AG08396 (cell line): Measurements from ENCODE around the gene PLA2G6.
"Not testable (repeated sequence)": the region's sequence is repeated elsewhere in the genome, so short reads cannot be mapped to it uniquely, and the experiment has no call there.

Experiments
- DNase-seq: peaks from one replicate; pipeline ENCODE4 v3.0.0; 2012; ENCODE audit warnings: low spot score, mixed read lengths

PLA2G6 gene

DNA sequence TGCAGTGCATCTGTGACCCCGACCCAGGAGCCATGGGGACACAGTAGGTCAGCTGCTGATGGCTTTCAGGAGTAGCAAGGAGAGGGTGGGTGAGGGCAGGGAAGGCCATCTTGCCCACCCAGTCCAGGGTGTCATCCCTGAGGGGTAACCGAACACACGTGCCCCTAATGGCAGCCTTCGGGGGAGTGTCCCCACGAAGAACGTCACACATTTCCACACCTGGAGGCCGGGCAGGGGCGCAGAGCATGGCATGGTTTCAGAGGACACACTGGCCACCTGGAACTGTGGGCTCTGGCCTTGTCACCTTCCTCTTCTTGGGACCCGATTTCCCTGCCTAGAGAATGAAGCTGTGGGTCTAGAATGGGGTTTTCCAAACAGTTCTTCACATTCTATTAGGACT is 51.8 kb downstream of the PLA2G6 start:
- no peak for DNase-seq

DNA sequence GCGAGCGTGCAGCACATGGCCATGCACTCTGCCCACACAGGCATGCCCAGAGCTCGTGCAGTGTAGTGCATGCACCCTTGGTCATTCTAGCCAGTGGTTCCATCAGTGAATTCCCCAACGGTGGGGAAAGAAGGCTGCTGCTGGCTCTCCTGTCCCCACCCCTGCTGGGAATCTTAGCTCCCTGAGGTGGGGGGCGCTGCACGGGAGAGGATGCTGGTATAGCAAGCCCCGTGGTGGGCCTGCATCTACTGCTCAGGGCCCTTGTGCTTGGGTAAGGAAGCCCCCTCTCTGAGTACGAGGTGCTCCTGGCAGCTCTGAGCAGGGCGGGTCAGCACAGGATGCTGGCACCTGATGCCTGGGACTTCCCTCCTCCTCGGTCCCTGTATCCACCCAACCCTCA is 52.6 kb downstream of the PLA2G6 start:
- no peak for DNase-seq

DNA sequence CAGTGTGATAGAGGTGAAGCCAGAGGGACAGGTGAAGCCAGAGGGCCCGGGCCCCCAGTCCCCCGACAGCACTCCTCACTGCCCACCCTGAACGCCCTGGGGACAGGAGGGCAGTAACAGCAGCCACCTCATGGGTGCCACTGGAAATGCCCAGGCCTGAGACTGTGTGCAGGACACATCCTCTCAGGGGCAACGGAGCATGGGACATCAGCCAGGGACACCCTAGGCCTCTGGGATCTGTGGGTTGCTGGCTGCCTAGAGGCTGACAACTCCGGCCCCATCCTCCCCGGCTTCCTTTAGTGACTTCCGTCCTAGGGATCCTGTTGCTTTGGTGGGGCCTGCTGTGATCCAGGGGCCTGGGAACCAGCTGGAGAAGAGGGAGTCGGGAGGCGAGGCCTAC is 53.8 kb downstream of the PLA2G6 start:
- DNase-seq: no peak

DNA sequence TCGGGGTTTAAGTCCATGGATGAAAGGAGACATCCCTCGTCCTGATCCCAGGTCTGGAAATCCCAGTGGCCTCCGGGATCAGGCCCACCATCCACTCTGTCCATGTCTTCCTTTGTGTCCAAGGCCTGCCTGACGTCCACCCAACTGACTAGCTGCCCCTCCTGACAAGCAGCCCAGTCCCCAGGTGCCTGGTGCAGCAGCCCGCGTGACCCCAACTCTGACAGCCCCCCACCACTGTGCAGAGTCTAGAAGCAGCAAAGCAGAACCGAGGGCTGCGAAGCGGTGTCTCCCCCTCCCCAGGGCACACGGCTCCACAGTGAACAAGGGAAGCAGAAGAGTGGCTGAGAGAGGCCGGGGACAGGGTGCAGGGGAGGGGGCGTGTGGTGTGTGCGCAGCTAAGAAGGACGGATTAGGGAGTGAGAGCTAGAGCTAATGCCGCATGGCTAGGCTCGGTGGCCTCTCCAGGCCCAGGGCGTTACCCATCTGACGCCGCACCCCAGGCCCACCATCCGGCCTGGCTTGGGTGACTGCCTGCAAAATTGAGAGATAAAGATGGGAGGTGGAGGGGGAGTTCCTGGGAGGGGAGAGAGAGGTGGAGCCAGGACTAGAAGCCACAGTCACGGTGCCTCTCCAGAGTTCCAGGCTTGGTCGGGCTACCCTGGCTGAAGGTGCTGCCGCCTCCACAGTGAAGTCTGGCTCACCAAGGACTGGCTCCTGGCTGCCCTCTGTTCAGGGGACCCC is 54.5 kb downstream of the PLA2G6 start:
- no peak for DNase-seq

DNA sequence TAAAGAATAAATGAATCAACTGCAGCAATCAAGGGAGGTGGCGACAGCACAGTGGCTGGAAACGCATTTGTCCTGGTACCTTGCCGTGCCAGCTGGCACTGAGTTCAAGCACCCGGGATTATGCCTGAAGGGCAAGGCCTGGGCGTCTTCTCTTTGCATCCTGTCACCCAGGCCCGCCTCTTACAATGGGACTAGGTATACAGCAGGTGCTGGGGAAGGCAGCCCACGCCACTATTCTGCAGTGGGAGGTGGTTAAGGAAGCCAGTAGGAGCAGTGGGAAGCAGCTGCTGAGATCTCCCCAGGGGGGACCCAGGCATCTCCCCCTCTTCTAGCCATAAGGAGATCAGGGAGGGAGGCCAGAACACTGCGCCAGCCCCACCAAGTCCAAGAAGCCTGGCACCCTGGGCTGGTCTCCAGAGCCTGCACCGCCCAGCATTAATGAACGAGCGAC is 55.9 kb downstream of the PLA2G6 start:
- no peak for DNase-seq

DNA sequence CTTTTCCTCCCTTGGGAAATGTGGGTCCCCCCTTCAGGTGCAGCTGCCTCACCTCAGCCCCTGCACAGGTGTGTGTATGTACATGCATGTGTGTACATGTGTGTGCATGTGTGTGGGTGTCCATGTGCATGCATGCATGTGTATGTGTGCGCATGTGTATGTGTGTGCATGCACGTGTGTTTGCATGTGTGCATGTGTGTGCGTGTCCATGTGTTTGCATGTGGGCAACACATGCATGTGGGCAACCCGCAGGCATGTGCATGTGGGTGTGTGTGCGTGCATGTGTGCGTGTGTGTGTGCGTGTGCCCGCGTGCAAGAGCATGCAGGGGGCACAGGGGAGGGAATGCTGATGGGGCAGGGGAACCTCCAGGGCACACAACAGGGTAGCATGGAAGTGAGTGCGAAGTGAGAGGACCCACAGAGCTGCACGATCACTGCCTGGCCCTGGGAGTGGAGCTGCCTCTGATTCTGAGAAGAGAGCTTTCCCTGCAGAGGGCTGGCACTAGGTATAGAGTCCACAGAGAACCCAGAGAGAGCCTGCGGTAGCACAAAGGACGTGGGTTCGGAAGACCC is 56.5 kb downstream of the PLA2G6 start:
- DNase-seq: no peak

DNA sequence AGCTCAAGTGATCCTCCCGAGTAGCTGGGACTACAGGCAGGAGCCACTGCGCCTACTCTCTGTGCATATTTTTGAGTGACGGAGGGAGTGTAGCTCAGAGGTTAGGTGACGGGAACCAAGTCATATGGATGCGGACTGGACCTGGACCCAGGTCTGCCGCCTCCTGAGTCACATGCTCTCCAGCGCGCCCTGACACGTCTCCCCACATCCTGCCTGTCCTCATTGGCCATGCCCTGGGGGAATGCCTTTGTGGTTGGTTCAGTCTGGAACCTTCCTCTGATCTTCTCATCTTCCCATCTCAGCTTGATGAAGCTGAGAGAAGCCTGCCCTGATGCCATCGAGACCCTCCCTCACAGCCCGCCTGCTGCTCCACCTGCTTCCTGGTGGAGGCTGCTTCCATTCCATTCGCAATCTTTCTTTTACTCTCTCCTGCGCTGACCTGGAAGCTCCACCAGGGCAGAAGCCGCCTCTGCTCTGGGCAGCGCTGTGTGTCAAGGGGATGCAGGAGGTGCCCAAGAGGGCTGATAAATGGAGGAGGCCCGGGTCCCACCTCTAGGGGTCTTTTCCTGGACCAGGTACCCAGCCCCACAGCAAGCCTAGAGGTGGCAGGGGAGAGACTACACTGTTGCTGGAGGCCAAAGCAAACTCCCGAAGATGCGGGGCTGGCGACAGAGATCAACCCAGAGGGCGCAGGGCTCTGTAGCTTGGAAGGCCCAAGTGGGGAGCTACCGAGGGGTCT is 57.2 kb downstream of the PLA2G6 start:
- DNase-seq: no peak

DNA sequence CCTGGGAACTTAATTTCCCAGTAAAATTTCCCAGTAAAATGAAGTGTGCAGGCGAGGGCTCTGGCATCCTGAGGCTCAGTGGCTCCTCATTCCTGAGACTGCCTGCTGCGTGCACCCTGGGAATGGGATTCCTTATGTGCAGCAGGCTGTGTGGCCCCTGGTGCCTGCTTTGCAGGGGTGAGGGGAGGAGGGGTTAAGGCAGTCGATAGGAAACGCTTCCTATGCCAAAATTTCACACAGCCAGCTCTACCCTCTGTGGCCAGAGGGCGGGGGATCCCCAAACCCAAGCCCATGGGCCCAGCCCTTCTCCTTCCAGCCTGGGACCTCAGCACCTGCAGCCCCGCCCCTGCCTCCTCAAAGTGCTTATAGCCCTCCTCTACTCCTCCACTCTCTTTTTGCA is 59.0 kb downstream of the PLA2G6 start:
- DNase-seq: no peak

DNA sequence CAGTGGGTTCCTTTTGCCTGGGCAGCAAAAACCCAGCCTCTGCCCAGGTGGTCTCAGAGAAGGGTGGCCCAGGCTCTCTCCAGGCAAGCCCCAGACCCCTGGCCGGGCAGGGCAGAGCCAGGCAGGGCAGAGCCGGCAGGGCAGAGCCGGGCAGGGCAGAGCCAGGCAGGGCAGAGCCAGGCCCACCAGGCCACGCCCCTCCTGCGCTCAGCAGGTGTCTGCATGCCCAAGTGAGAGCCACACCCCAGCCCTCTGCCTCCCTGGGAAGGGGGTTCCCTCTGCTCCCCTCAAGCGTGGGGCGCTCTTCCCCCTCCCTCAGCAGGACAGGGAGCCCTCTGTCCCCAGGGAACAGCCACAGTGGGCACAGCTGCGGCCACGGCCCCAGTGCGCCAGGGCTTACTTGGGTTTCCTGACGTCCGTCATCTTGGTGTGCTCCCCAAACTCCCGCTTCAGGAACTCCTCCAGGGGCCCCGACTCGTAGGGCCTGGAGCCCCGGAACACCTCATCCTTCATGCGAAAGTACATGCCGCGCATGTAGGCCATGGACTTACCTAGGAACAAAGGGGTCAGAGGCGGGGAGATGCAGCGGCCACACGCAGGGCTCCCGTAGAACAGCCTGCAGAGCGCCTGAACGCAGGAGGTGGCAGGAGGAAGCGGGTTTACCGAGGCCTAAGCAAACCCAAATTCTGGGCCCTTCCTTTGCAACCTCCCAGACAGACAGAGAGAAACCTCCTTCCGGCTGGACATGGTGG is 61.1 kb downstream of the PLA2G6 start:
- DNase-seq: no peak

DNA sequence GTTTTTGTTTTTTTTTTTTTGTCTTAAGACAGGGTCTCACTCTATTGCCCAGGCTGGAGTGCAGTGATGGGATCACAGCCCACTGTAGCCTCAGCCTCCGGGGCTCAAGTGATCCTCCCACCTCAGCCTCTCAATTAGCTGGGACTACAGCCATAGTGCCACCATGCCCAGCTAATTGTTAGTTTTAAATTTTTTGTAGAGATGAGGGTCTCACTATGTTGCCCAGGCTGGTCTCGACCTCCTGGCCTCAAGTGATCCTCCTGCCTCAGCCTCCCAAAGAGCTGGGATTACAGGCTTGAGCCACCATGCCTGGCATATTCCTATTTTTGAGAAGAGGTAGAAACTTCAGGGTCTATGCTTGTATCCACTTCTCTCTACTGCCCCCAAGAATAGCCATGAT is 62.9 kb downstream of the PLA2G6 start:
- not testable (repeated sequence) for DNase-seq

DNA sequence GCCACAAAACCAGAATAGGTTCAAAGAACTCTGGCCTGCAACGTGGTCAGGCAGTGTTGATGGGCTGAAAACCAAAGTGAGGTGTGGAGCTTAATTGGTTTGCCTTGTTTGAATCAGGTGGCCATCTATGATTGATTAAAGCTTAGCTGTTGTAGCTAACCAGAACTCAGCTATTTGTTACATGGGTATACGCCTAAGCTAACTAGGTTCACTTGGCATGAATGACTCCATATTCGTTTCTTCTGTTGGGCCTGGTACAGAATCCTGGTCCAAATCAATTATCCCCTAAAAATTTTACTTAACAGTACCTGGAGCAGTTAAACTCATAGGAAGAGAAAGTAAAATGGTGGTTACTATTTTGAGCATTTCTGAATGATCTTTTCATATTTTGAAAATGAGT is 63.4 kb downstream of the PLA2G6 start:
- no peak for DNase-seq

DNA sequence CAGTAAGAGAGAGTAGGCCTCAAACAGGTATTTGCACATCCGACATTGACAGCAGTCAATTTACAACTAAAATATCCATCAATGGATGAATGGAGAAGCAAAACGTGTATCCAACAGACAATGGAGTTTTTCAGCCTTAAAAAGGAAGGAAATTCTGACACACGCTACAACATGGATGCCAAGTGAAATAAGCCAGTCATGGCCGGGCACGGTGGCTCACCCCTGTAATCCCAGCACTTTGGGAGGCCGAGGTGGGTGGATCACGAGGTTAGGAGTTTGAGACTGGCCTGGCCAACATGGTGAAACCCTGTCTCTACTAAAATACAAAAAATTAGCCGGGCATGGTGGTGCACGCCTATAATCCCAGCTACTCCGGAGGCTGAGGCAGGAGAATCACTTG is 64.1 kb downstream of the PLA2G6 start:
- DNase-seq: not testable (repeated sequence)

DNA sequence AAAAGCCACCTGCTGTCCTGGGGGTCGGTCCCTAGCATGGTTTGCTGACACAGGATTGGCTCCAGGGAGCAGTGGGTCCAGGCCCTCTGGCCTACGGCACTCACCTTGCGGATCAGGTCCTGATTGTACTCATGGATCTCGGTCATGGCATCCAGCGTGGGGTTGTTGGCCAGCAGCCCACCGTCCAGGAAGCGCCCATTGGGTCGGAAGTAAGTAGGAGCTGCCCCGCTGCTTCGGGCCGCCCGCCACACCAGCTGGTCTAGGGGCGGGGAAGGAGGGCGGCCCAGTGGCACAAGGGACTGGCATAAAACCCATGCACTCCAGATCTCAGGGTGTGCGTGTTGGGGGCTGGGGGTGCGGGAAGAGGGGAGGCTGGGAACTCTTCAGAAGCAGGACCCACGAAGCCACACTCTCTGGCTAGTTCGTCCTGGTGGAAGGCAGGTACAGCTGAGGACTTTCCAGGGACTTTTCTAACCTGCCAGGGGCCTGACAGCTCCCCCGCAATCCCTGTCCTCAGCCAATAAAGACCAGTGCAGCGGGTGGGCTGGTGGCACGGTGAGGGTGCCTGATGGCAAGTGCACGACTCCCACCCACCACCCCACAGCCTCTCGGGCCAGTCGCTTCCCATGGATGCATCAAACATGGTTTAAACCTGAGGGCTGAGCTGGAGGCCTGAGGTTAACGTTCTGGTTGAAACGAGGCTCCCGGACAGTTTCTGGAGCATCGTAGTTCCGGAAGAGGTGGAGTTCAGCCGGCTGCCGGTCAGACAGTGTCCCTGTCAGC is 66.0 kb downstream of the PLA2G6 start:
- DNase-seq: no peak

DNA sequence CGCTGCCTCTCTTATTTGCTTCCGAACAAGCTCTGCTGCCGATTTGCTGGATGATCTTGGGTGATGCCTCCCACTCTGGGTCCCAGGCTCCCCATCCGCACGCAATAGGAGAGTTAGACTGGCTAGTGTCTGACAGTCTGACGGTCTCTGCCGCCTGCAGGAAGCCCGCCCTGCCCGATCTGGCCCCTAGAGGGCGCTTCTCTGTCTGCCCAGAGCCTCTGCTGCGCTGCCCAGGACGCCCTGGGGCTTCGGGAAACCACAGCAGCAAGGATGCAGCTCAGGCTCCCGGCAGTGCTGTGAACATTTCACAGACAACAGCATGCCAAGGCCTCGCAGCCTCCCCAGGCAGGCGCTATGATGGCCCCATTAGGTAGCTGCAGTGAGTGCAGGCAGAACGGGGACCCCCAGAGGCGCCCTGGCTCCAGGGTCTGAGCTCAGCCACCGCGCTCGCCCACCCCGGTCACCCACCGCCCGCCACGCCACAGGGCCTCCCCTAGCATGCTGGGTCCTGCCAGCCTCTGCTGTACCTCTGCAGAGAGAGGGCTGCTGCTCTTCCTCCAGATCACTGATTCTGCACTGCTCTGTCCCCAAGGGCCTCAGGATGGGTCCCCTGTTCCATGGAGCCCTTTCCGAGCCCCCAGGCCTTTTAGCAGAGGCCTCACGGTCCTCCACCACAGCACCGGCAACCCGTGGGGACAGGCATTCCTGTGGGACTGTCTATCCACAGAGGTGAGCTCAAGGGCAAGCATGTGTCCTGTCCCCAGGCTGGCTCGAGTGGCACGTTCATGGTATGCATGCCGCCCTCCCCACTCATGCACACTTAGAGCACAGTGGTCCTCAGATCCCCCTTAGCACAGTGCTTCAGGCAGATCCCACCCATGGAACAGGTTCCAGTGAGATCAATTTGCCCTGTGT is 66.9 kb downstream of the PLA2G6 start:
- peak; percentile 97 for DNase-seq

DNA sequence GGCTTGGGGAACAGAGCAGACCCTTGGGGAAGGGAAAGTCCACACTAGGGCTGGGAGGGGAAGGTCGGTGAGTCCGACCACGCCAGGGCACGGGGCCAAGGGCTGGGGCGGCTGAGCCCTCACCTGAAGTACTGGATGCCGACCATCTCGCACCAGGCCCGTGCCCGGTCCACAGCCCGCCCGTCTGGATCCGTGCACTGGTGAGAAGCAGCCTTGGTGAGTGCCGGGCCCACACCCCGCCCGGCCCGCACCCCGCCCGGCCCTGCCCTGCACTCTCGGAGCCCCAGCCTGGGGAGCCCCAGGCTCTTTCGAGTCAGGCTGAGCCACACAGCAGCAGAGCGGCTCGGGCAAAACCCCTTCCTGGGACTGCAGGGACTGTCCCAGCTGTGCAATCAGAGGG is 69.2 kb downstream of the PLA2G6 start:
- DNase-seq: no peak

DNA sequence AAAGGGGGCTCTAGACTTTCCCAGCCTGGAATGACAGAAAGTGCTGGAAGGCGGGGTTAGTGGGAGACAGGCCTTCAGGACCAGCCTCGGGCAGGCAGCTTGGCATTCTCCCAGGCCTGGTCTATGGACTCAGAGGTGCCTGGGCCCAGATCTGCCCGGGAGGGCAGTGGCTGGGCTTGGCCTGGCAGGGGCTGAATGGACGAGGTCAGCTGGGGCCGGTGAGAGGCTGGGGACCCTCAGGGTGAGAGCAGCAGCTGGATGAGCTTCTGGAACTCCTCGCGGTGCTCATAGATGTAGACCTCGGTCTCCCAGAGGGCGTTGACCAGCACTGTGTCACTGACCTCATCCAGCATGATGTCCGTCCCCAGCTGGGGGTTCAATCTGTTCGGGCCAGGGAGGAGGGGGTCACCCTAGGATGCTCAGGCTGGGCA is 69.7 kb downstream of the PLA2G6 start:
- no peak for DNase-seq

DNA sequence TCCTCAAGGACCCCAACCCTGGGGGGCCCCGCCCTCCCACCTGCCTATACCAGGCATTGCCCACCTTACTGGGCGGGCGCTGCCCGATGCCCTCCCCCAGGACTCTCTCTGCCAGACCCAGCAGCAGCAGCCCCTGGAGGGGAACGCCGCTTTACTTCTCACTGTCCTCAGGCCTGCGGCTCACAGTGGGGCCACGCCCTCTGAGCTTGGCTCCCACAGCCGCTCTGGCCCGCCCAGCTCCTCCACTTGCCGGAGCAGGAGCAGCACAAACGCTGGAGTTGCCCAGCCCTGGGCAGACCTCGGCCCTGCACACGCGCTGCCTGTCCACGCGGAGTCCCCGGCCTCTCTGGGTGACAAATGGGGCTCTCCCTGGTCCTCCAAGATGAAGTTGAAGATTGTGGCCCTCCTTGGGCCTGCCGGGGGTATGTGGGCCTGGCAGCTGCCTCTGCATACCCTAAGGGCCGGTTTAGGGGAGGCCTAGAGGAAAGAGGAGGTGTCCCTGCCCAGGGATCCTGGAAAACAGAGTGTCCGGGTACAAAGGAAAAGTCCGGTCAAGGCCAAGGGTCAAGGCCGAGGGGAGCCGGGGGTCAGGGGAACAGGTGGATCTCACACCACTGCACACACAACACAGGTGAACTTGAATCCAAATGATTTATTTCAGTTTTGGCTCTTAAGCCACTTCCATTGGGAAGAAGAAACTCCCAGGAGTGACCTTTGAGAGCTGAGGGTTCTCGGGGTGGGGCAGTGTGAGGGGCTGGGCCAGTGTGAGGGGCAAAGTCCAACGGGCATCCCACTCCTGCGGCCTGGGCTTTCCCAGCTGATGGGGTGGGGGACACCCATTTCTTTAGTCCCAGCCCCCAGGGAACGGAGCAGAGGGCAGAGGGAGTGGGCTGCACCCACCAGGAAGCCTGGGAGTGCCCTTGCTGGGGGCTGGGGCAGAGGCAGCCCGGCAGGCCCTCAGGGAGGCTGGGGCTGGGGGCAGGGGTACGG is 70.5 kb downstream of the PLA2G6 start:
- DNase-seq: no peak

DNA sequence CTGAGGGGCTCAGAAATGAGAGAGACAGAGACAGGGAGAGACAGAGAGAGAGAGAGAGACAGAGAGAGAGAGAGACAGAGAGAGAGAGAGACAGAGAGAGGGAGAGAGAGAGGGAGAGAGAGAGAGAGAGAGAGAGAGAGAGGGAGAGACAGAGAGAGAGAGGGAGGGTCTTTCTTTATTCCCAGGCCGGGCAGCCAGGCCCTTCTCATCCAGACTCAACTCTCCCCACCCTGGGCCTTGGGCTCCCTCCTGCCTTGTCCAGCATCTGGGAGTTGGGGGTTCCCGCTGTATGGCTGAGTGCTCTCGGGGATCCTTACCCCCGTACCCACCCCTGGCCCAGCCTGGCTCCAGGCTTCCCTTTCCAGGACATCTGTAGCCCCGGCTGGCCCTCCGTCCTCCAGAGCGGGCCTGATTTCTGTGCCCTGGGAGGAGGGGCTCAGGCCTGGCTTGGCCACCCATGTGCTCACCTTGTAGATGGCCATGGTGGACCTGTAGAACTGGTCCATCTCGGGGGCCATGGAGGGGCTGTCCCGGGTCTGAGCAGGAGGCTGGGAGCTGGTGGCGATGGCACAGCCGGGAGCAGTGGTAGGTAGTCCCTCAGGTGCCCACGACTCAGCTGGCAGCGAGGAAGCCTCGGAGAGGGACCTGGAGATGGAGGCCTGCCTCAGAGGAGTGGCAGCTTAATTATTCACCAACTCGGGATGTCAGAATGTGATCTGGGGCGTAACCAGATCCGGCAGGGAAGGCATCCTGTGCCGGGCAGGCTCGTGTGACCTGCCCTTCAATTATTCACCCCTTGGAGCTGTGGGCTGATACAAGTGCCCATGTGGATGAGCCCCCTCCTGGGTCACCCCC is 71.4 kb downstream of the PLA2G6 start, which contains the start of gene BAIAP2L2:
TSS of gene BAIAP2L2 (minus strand) at position 677 of the 855 bp plus-strand sequence. CDS start at position 518, 159 bp downstream.
- DNase-seq: no peak
